Parathyroid adenoma (tissue), 2 donors: Measurements from ENCODE around the gene ABLIM1.

Source experiments
- H2AFZ ChIP-seq: fragments of 300-600 bp; sonication (generic); one replicate; pipeline ENCODE4 v1.7.0; 2017; ENCODE audit warnings: antibody characterized with exemption, mild to moderate bottlenecking
- H3K27ac ChIP-seq: fragments of 300-600 bp; sonication (generic); one replicate; pipeline ENCODE4 v1.7.0; 2017
- H3K27me3 ChIP-seq: fragments of 300-600 bp; sonication (generic); one replicate; pipeline ENCODE4 v1.7.0; 2017; ENCODE audit warnings: low read length; ENCODE audit not compliant: control insufficient read depth, insufficient read depth
- H3K36me3 ChIP-seq: fragments of 300-600 bp; sonication (generic); one replicate; pipeline ENCODE4 v1.7.0; 2017; ENCODE audit warnings: low read length; ENCODE audit not compliant: control insufficient read depth, insufficient read depth
- H3K4me1 ChIP-seq: fragments of 300-600 bp; sonication (generic); one replicate; pipeline ENCODE4 v1.7.0; 2017; ENCODE audit warnings: control low read depth
- H3K4me2 ChIP-seq: fragments of 300-600 bp; sonication (generic); one replicate; pipeline ENCODE4 v1.7.0; 2017; ENCODE audit warnings: low read length
- H3K4me3 ChIP-seq: fragments of 300-600 bp; sonication (generic); one replicate; pipeline ENCODE4 v1.7.0; 2017; ENCODE audit warnings: low read depth, low read length
- H3K79me2 ChIP-seq: fragments of 300-600 bp; sonication (generic); one replicate; pipeline ENCODE4 v1.7.0; 2017; ENCODE audit warnings: control low read depth
- H3K9ac ChIP-seq: fragments of 300-600 bp; sonication (generic); one replicate; pipeline ENCODE4 v1.7.0; 2017; ENCODE audit warnings: mild to moderate bottlenecking
- H3K9me3 ChIP-seq: fragments of 300-600 bp; sonication (generic); one replicate; pipeline ENCODE4 v1.7.0; 2017; ENCODE audit warnings: low read length; ENCODE audit not compliant: control insufficient read depth
- TF ChIP-seq, protein P1 (sequence below): fragments of 300-600 bp; sonication (generic); IDR thresholded peaks from one replicate; pipeline ENCODE4 v1.7.0; 2017; ENCODE audit warnings: antibody characterized with exemption, mild to moderate bottlenecking
- donor health status: primary hyperparathyroidism.

Gene ABLIM1

DNA sequence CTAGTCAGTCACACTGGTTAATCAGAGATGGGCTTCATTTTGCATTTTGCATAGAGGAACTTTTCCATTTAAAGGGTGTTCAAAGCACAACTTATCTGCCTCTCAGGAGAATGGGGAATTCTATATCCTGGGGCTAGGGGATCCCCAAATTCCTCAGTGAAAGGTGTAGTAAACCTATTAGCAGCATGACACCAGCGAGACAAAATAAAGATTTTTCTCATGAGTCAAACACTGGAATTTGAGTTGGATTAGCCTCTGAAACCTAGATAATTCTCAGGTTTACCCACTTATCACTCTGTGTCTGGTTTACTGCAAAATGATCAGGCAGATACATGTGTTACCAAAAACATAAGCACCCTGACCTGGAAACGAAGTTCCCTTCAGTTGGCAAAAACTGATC, 255.8 kb downstream of the ABLIM1 start:
- TF ChIP-seq, protein P1, sequence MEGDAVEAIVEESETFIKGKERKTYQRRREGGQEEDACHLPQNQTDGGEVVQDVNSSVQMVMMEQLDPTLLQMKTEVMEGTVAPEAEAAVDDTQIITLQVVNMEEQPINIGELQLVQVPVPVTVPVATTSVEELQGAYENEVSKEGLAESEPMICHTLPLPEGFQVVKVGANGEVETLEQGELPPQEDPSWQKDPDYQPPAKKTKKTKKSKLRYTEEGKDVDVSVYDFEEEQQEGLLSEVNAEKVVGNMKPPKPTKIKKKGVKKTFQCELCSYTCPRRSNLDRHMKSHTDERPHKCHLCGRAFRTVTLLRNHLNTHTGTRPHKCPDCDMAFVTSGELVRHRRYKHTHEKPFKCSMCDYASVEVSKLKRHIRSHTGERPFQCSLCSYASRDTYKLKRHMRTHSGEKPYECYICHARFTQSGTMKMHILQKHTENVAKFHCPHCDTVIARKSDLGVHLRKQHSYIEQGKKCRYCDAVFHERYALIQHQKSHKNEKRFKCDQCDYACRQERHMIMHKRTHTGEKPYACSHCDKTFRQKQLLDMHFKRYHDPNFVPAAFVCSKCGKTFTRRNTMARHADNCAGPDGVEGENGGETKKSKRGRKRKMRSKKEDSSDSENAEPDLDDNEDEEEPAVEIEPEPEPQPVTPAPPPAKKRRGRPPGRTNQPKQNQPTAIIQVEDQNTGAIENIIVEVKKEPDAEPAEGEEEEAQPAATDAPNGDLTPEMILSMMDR = no peak
- no peak overlapping the region for H3K9ac ChIP-seq
- peak overlapping the region; percentile 91 for H3K27ac ChIP-seq
- no peaks in the 10 kb centered on the region for H3K36me3 ChIP-seq
- H3K9me3 ChIP-seq = no peaks in the 10 kb centered on the region
- H3K27me3 ChIP-seq = no peaks in the 10 kb centered on the region
- H3K4me1 ChIP-seq = peaks cover 42% of the 10 kb centered on the region
- H3K4me2 ChIP-seq = peak overlapping the region; percentile 83
- H2AFZ ChIP-seq = no peak overlapping the region
- peaks cover 62% of the 10 kb centered on the region for H3K79me2 ChIP-seq
- H3K4me3 ChIP-seq = peak overlapping the region; percentile 85

DNA sequence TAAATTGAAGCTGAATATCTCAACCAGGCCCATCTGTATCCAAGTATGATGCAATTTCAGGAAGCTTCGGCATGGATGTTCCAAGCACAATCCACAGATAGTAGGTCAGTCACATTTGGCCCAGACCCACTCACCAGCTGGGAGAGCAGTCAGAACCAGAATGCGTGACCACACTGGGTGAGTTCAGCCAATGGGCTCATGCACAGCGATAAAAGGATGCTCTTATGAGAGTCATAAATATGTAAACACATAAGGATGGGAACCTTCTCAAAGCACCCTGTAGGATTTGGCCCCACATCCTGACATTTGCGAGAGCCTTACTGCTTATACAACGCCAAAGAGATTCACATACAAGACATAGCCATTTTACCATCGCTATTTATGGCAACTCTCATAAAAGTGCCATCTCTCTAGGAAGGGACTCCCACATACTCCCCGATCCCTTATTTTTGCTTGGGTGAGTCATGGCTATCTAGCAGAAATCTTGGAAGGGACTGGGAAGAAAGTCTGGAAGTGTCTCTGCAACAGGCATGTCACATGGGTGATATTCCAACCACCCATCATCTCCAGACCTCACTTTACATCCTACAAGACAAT, 256.8 kb downstream of the ABLIM1 start:
- peaks cover 71% of the 10 kb centered on the region for H3K79me2 ChIP-seq
- no peak overlapping the region for H2AFZ ChIP-seq
- no peaks in the 10 kb centered on the region for H3K27me3 ChIP-seq
- peaks cover 49% of the 10 kb centered on the region for H3K4me1 ChIP-seq
- H3K9me3 ChIP-seq = no peaks in the 10 kb centered on the region
- H3K36me3 ChIP-seq = no peaks in the 10 kb centered on the region
- TF ChIP-seq, protein P1 = no peak
- H3K4me2 ChIP-seq = peak overlapping the region; percentile 83
- peak overlapping the region; percentile 91 for H3K27ac ChIP-seq
- H3K9ac ChIP-seq = no peak overlapping the region
- H3K4me3 ChIP-seq = peak overlapping the region; percentile 85

DNA sequence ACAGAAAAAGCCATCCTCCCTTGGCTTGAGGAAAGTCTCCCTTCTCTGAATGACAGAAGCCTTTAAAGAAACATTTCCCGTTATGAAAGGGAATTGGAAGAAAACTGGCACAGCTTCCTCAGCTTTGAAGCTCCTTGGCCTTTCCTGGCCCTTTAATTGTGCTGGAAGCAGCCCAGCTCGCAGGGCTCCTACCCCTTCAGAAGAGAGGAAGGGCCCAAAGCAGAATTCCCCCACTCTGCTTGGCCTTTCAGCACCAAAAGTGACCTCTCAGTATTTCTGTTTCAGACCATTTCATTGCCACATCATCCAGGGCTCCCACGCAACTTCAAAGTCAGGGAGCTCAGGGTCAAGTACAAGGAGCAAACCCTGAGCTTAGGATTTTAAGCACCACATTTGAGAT, 258.0 kb downstream of the ABLIM1 start:
- H3K4me1 ChIP-seq = peaks cover 56% of the 10 kb centered on the region
- H3K27ac ChIP-seq = peak overlapping the region; percentile 91

DNA sequence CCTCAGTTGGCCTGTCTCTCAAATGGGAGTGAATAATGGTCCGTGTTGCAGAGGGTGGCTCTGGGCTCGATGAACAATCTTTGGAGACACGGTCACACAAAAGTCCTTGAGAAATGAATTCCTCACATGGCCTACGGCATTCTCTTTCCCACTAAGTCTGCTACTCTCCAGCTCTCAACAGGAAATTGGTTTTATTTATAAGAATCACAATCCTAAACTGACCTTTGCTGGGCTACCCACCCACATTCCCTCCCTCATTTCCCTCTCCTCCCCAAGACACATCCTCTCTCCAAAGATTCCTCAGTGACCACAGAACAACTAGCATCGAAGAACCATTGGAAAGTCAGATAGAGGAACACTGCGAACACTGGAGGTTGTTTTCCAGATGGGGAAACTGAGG, 258.5 kb downstream of the ABLIM1 start:
- Histone ChIP-seq H3K9me3 (no peaks in the 10 kb centered on the region), H3K4me3 (peak overlapping the region; percentile 3), H2AFZ (no peak overlapping the region), H3K27ac (peak overlapping the region; percentile 91), H3K4me2 (peak overlapping the region; percentile 83), H3K9ac (no peak overlapping the region), H3K36me3 (no peaks in the 10 kb centered on the region), H3K4me1 (peaks cover 60% of the 10 kb centered on the region), H3K27me3 (no peaks in the 10 kb centered on the region), H3K79me2 (peaks cover 88% of the 10 kb centered on the region)
- TF ChIP-seq, protein P1 = no peak

More for the DNA sequence above, 258.0 kb downstream of the ABLIM1 start:
- no peaks in the 10 kb centered on the region for H3K36me3 ChIP-seq
- H3K27me3 ChIP-seq = no peaks in the 10 kb centered on the region
- H3K9me3 ChIP-seq = no peaks in the 10 kb centered on the region
- no peak overlapping the region for H3K9ac ChIP-seq
- peaks cover 83% of the 10 kb centered on the region for H3K79me2 ChIP-seq
- TF ChIP-seq, protein P1 = no peak
- peak overlapping the region; percentile 85 for H3K4me3 ChIP-seq
- no peak overlapping the region for H2AFZ ChIP-seq
- H3K4me2 ChIP-seq = peak overlapping the region; percentile 83
